Smooth muscle cell of the brain vasculature (primary cell): ENCODE data around the gene UPK3A.

Experiments
- DNase-seq: peaks from one replicate; pipeline ENCODE4 v3.0.0-alpha.2; 2012; ENCODE audit warnings: low read depth, low spot score

UPK3A gene

DNA sequence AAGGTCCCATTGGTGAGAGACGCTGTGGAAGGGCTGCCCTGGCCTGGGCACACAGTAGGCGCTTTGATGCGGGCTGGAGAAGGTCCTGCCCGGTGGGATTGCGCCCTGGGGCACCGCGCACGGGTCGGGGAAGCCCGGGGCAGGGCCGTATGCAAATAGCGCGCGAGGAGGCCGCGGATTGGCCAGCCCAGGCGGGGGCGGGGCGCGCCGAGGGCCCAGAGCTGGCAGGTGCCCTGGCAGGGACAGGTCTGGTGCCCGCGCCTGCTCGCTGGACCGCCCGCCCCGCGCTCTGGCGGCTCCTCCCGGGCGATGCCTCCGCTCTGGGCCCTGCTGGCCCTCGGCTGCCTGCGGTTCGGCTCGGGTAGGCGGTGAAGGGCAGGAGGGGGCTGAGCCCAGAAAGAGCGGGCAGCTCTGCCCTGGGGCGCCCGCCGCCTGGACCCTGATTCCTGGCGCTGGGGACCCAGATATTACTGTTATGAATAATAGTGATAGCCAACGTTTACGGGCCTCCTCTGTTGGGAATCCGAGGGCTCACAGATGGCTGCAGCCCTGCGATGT, at the start of gene UPK3A:
Gene UPK3A, plus strand, starts transcription at position 245 of the 558 bp plus-strand sequence. Its CDS starts 65 bp downstream, at position 310.
- no peak for DNase-seq

DNA sequence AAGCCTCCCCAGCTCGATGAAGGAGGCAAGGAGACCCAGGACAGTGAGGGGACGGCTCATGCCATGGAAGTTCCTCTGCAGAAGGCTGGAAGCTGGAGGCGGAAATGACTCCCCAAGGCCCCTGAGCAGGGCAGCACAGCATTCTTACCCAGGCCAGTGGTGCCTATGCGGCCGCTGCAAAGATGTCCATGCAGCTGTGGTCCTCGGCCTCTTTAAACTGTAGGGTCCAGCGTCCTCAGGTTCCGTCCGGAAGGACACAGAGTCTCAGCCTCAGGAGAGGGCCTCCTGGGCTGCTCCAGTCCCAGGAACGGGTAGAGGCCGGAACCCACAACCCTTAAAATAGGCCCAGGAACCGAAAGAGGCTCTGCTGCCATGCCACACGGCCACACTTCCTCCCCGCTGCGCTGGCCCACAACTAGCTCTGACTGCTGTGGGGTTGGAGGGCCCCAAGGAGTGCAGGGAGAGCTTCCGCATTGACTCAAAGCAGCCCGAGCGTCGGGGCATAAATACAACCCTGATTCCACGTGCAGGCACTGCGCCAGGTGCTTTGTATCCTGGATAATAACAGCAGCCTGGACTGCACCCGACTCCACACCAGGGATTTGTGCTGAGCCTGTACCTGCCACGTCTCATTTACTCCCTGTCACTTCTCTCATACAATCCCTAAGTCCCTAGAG, 49.5 kb upstream of the UPK3A start:
- DNase-seq = no peak

DNA sequence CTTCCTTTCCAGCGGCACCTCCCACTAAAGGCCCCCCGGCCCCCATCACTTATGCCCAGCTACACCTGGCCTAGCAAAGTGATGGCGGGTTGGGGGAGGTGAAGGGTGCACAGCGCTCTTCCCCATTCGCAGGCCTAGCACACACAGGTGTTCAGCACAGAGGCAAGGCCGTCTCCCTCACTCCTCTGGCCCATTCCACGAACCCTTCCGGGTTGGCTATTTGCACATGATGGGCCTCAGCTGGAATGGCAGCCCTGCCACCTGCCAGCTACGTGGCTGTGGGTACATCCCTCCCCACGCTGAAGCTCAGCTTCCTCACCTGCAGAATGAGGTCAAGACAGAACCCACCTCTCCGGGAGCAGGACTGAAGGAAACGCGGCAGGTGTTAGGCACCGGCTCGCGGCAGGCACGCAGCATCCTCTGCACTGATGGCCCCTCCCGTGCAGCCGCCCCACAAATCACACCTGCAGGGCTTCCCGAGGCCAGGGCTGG, 48.9 kb upstream of the UPK3A start:
- no peak for DNase-seq

GRCh38 chr22:45237065-45237990, 47.4 kb upstream of the UPK3A start:
- DNase-seq = no peak

DNA sequence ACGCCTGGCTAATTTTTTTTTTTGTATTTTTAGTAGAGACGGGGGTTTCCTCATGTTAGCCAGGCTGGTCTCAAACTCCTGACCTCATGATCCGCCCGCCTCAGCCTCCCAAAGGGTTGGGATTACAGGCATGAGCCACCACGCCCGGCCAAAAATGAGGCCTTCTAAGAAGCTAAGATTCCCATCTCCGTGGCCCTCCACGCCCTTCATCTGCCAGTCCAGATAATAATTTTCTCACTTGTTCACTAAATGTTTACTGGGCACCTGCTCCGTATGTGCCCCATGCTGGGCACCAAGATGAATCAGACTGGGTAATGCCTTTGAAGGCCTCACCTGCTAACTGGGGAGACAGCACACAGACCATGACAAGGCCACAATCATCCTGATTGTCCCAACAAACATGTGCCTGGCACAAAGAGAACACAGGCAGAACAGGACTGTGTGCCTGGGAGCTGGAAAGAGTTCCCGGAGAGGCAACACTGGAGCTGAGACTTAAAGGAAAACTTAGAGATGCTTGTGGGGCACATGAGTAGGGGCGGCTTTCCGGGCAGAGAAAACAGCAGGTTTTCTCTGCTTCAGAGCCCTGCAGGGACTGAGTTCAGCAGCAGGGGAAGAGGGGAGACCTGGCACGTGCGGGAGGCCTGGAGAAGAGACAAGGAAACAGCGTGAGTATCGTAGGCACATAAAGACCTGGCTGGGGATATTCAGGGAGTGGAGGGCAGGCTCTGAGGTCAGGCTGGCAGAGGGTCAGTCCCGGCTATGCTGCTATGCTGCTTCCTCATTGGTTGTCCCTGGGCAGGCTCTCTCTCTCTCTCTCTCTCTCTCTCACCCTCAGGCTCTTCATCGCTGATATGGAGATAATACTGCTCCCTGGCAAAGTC, 46.4 kb upstream of the UPK3A start:
- DNase-seq = no peak

- no peak for DNase-seq
These were observed 45.6 kb upstream of the UPK3A start for GRCh38 chr22:45238957-45239680.

GRCh38 chr22:45239681-45240051, 45.1 kb upstream of the UPK3A start:
- DNase-seq = no peak

DNA sequence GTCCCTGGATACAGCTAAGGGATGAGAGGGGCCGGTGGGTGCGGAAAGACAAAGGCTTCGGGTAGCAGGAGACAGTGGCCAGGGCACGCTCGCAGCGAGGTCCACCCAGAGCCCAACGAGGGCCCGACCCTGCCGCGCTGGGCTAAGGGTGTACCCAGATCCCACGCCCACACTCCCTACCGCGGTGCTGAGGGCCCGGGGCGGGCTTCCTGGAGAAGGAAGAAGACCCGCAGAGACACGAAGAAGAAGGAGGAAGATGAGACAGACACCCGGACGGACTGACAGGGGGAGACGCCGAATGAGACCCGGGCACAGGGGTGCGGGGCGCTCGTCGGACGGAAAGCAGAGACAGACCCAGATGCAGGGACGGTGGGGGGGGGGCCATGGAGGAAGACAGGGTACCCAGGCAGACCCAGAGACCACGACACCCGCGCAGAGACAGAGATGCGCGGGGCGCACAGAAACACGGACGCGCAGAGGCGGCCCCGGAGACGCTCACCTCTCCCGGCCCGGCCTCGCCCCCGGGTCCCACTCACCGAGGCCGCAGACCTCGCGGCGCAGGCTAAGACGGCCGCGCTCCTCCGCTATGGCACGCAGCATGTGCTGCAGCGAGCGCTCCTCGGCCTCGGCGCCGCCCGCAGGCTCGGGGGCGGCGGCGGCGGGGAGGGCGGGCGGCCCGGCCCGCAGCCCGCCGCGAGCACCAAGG, 44.5 kb upstream of the UPK3A start:
- DNase-seq = no peak

DNA sequence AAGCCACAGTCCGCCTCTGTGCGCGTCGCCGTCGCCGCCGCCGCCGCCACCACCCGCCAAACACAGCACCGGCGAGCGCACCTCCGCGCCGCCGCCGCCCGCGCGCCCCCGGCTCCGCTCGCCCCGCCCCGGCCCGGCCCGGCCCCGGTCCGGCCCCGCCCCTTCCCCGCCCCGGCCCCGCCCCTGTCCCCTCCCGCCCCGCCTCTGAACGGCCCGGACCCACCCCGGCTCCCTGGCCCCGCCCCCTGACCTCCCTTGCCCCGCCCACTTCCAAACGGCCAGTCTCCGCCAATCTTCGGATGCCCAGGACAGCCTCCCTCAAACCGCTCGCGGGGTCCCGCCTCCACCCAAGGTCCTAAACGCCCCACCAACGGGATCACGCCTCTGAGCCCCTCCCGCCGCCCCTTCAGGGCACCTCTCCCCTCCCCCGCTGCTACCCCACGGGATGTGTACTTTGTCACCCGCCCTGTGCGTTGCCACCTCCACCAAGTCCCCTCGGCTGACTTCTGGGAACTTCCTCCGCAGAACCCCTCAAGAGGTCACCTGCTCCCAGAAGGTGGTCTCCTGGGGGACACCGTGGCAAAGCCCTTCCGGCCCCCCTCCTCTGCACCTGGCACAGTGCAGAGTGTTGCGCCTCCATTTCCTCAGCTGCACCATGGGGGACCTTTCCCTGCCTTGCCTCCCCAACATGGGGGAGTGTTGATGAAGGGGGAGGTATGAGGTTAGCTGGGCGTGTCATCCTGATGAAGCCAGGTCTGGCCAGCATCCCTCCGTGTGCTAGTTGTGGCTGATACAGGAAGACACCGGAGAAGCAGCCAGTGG, 43.7 kb upstream of the UPK3A start, which contains the start of gene KIAA0930:
Gene KIAA0930, minus strand, starts transcription at position 85 of the 822 bp plus-strand sequence. CDS start 191 bp downstream, outside the sequence.
- DNase-seq = no peak

- no peak for DNase-seq
These were observed 42.0 kb upstream of the UPK3A start for GRCh38 chr22:45242778-45243191.

- DNase-seq = no peak
These were observed 39.8 kb upstream of the UPK3A start for GRCh38 chr22:45244916-45245315.

DNA sequence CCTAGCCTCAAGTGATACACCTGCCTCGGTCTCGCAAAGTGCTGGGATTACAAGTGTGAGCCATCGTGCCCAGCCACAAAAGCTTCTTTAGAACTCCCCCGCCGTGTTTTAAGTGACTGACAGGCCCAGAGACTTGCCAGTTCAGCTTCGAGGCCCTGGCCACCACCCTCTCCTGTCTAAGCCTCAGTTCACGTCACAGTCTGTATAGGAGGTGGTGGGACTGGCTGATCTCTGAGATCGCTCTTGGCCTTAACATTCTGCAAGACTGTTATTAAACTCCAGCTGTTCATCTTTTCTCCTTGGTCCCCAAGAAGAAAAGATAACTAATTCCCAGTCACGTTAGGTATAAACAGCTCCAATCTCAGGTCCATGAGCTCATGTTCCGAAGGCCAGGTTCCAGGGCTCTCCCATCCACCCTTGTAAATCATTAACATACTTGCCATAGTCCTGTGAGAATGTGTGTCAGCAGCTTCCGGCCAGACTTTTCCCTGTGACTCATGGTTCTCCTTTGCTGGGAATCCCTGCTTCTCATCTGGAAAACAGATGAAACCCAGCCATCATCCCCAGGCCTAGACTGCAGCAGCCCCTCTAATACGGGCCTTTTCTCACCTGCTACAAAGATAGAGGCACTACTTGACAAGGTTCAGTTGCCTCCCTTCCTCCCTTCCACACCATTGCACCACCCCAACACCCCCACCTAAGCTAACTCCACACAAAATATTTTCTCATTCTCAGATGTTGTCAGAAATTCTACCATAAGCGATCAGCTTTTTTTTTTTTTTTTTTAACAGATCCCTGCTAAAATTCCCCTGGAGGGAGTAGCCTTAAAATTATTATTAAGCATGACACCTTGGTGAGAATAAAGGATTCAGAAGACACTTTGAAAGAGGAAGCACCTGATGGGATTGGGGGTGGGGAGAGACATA, 38.4 kb upstream of the UPK3A start:
- DNase-seq = no peak

DNA sequence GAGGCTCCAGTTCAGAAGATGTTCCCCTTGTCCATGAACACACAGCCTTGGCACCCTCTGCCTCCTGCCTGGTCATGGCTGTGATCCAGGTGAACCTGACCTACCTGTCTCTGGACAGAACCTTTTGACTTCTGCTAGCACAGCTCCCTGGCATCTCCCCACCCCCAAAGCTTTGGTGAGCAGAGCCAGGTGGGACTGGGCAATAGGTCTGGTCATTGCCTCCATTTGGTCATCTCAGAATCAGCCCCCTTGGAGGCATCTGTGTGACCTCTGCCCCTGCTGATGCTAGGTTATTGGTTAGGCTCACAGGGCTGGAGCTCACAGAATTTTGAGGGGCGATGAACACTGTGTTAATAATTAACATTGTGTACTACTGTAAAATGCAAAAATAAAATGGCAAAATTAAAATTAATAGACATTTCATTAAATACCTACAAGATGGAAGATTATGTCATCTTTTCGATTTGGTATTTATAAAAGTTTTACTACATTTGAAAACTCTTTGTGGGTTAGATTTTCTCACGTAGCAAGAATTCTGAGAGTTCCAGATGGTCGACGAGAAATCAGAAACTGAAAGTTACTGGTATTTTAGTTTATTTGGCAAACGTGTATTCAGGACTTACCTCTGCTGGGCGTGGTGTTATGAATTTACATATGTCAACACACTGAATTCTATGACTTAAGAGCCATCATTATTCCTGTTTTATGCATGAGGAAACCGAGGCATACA, 35.8 kb upstream of the UPK3A start:
- no peak for DNase-seq

- no peak for DNase-seq
These were observed 32.9 kb upstream of the UPK3A start for GRCh38 chr22:45251825-45252224.

DNA sequence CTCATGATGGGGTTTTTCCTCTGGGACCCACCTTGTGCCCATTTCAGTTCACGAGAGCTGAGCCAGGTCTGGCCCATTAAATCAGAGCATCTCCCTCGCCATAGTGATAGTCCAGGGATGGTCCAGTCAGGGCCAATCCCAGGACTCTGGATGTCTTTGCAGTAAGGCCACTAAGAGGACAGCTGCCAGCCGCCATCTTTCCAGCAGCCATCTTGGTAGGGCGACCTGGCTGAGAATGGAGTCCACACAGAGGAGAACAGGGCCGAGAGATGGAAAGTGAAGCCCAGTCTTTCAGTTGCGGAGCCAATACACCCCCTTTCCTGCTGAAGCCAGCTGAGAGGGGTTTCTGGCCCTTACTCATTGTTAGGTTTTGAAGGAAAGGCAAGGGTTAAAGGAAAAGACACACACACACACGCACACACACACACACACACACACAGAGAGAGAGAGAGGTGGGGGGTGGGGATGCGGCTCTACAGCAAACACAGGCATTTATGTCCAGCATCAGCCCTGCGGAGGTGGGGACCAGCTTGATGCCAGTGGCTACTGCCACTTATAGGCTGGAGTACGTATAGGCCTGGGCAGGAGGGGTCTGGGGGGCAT, 31.6 kb upstream of the UPK3A start:
- DNase-seq = no peak

- no peak for DNase-seq
These were observed 30.4 kb upstream of the UPK3A start for GRCh38 chr22:45254388-45254787.

GRCh38 chr22:45254789-45255278, 29.9 kb upstream of the UPK3A start:
- DNase-seq = no peak
